ENCODE results near the gene TRAM2. TPM values are rescaled to one million over a fixed set of nuclear protein-coding genes. Genes with fewer than 3 reads are reported as not detected.

TRAM2 gene
- total and polyA plus RNA-seq, 2 of the 8 experiments (the other 6 are each of a cell fraction or from before 2014, with no cell fraction given), result 9.0 to 21.4 TPM

GRCh38 chr6:52513896-52514295 is 63.0 kb downstream of the TRAM2 start:
- peaks cover 7 to 28% (median 17%) of the 10 kb centered on the region in 4 experiments for H3K4me1 ChIP-seq (replicated peaks in 1 of 4; ENCODE audit: control insufficient read depth in 3 of 4, insufficient read depth in 4 of 4, low read length in 3 of 4)
- no peak overlapping the region for H4K8ac ChIP-seq (ENCODE audit: extremely low read depth, insufficient read depth, low read length)
- no peak overlapping the region for H3K4me3 ChIP-seq (ENCODE audit: extremely low read depth in 1 of 4, insufficient read depth in 2 of 4, low read depth in 3 of 4, low read length in 4 of 4)
- no peak overlapping the region for H3K27ac ChIP-seq (ENCODE audit: low read depth, low read length)
- no peak for DNase-seq (ENCODE audit: low read depth in 1 of 2, low spot score in 2 of 2)
- H2AK5ac ChIP-seq (ENCODE audit: low read depth, low read length), result no peak overlapping the region
- no peak overlapping the region for H4K91ac ChIP-seq (replicated peaks; ENCODE audit: insufficient read length, low read length)
- peaks cover 0 to 12% (median 4%) of the 10 kb centered on the region in 4 experiments; a peak in 4 of 8 replicates for H3K36me3 ChIP-seq (ENCODE audit: control insufficient read depth in 2 of 4, insufficient read depth in 4 of 4, low read length in 3 of 4)
- H3K56ac ChIP-seq (replicated peaks; ENCODE audit: insufficient read length, low read depth, low read length), result no peak overlapping the region
- H2BK120ac ChIP-seq (replicated peaks; ENCODE audit: low read depth, low read length), result no peak overlapping the region
- H3K23me2 ChIP-seq (ENCODE audit: low read depth, low read length), result no peaks in the 10 kb centered on the region
- no peak overlapping the region for H2BK5ac ChIP-seq (ENCODE audit: low read depth, low read length)
- no peak overlapping the region for H2BK20ac ChIP-seq (ENCODE audit: low read length)
- no peaks in the 10 kb centered on the region for H3K27me3 ChIP-seq (replicated peaks in 1 of 4; ENCODE audit: control insufficient read depth in 3 of 4, extremely low read depth in 1 of 4, insufficient read depth in 3 of 4, low read length in 3 of 4)
- H4K5ac ChIP-seq (ENCODE audit: insufficient read length, low read depth, low read length), result no peak overlapping the region
- peaks cover 5% of the 10 kb centered on the region; the same call in 1 of the 2 replicates for H3K79me1 ChIP-seq (ENCODE audit: low read depth, low read length)
- no peak overlapping the region for H3K4me2 ChIP-seq (ENCODE audit: insufficient read depth in 1 of 2, low read depth in 2 of 2, low read length in 2 of 2)
- H3K9me3 ChIP-seq (ENCODE audit: insufficient read depth in 2 of 2, low read depth in 1 of 2, low read length in 1 of 2), result no peaks in the 10 kb centered on the region
- H2AFZ ChIP-seq (ENCODE audit: low read length), result no peak overlapping the region
- WGBS, 2 experiments (ENCODE audit: extremely low coverage in 1 of 2, insufficient coverage in 1 of 2, insufficient read length in 1 of 2, insufficient replicate concordance in 2 of 2, low coverage in 1 of 2, low lambda C conversion rate in 2 of 2, missing lambda C conversion rate in 1 of 2), result 95% methylated on average over 4 of the region's 4 CpGs; no CpG with 5 or more reads in 1 of the 2 experiments
- no peak overlapping the region for H3K23ac ChIP-seq (ENCODE audit: insufficient read length)
- no peaks in the 10 kb centered on the region for H4K20me1 ChIP-seq (replicated peaks in 1 of 2; ENCODE audit: control insufficient read depth in 1 of 2, insufficient read depth in 2 of 2, low read length in 2 of 2)
- H2BK12ac ChIP-seq (ENCODE audit: low read depth, low read length), result no peak overlapping the region
- peaks cover 0 to 3% of the 10 kb centered on the region in 2 experiments; a peak in 2 of 4 replicates for H3K79me2 ChIP-seq (ENCODE audit: control insufficient read depth in 1 of 2, insufficient read depth in 2 of 2, low read length in 2 of 2)
- no peak overlapping the region for H3K14ac ChIP-seq (ENCODE audit: insufficient read length)
- no peak overlapping the region for H3K18ac ChIP-seq (ENCODE audit: extremely low read depth, low read length)
- no peak overlapping the region for H3K4ac ChIP-seq (replicated peaks; ENCODE audit: insufficient read length, low read depth, low read length)
- CTCF ChIA-PET (ENCODE audit: partially characterized antibody), result interaction anchor here (0.7 to 3.2 kb wide), 3 partner anchors 9 to 149 kb away, joined by 3 to 16 read pairs (median 3); no protein-coding TSS in a partner anchor
- FAIRE-seq, result no peak
- no peak overlapping the region for H2BK15ac ChIP-seq (ENCODE audit: low read length)
- POLR2A ChIA-PET (ENCODE audit: partially characterized antibody), result interaction anchor here (1.1 kb wide), 1 partner anchor 10 kb away, joined by 3 read pairs; no protein-coding TSS in a partner anchor
- H3K9ac ChIP-seq (replicated peaks in 1 of 4; ENCODE audit: extremely low read depth in 1 of 4, low read depth in 3 of 4, low read length in 3 of 4), result no peak overlapping the region
- TF ChIP-seq HDAC2 (IDR thresholded peaks at IDR 0.05; ENCODE audit: borderline replicate concordance in 1 of 2, low read depth in 2 of 2, low read length in 2 of 2) (no peak), CHD1 (IDR thresholded peaks at IDR 0.05; ENCODE audit: low read depth, low read length) (no peak), NRF1 (IDR thresholded peaks at IDR 0.05; ENCODE audit: low read depth, low read length) (no peak), HDAC6 (IDR thresholded peaks at IDR 0.05; ENCODE audit: low read depth, low read length) (no peak), ZNF274 (IDR thresholded peaks at IDR 0.05; ENCODE audit: borderline replicate concordance, extremely low read depth, low read length) (no peak), MAX (IDR thresholded peaks at IDR 0.05) (no peak), POU5F1 (IDR thresholded peaks at IDR 0.05; ENCODE audit: low read depth, low read length) (no peak), EP300 (IDR thresholded peaks at IDR 0.05; ENCODE audit: borderline replicate concordance in 1 of 2, low read depth in 2 of 2, low read length in 2 of 2) (no peak), TEAD4 (IDR thresholded peaks at IDR 0.05; ENCODE audit: low read depth, low read length) (no peak), JUND (IDR thresholded peaks at IDR 0.05; ENCODE audit: low read length) (no peak), JUN (IDR thresholded peaks at IDR 0.05; ENCODE audit: low read depth, low read length) (no peak), BCL11A (IDR thresholded peaks at IDR 0.05; ENCODE audit: low read depth in 2 of 2, low read length in 2 of 2) (no peak), SRF (IDR thresholded peaks at IDR 0.05; ENCODE audit: low read depth, low read length) (no peak), KDM4A (IDR thresholded peaks at IDR 0.05; ENCODE audit: low read depth, low read length, severe bottlenecking) (no peak)
